ENCODE measurements around the gene SERINC5. TPM values are rescaled to one million over a fixed set of nuclear protein-coding genes. Genes with fewer than 3 reads are reported as not detected.

The SERINC5 gene
- total and polyA plus RNA-seq, 2 donors (not counting 3 experiments of a cell fraction or from before 2014, with no cell fraction given), result 3.2 to 10.1 TPM

- dilution Hi-C loops (cut with MboI; ENCODE audit: extremely low pct_ligation_motif_present, low sequenced_read_pairs), result no loop called here
- H3K36me3 ChIP-seq (ENCODE audit: control insufficient read depth in 2 of 2, extremely low read depth in 1 of 2, insufficient read depth in 2 of 2, low read length in 2 of 2), result no peaks in the 10 kb centered on the region
- no peak overlapping the region for H3K4me2 ChIP-seq (ENCODE audit: insufficient read depth, low read length)
- H3K27me3 ChIP-seq (ENCODE audit: control insufficient read depth in 2 of 2, insufficient read depth in 2 of 2, low read length in 2 of 2), result no peaks in the 10 kb centered on the region
- intact Hi-C loops (cut with micrococcal nuclease), result no loop called here
- H3K79me2 ChIP-seq (ENCODE audit: control insufficient read depth, insufficient read depth, low read length), result no peaks in the 10 kb centered on the region
- no peak overlapping the region for H3K27ac ChIP-seq (ENCODE audit: insufficient read depth, low read depth, low read length)
- no peak overlapping the region for H3K9ac ChIP-seq (replicated peaks; ENCODE audit: extremely low read depth, insufficient read depth, low read length)
- no peaks in the 10 kb centered on the region for H4K20me1 ChIP-seq (replicated peaks; ENCODE audit: control insufficient read depth, extremely low read depth, insufficient read depth, low read length)
- FAIRE-seq (no peak), DNase-seq (ENCODE audit: low read depth, low spot score) (no peak)
- H3K9me3 ChIP-seq (replicated peaks; ENCODE audit: control insufficient read depth, insufficient read depth, low read length), result no peaks in the 10 kb centered on the region
- BruUV-seq (replicated peaks), result no TSS peak
- TF ChIP-seq GATA2 (IDR thresholded peaks at IDR 0.05; ENCODE audit: insufficient read depth, insufficient read length, low read depth, low read length) (no peak), JUN (IDR thresholded peaks at IDR 0.05; ENCODE audit: borderline replicate concordance, insufficient read depth, insufficient read length, low read depth) (no peak), POLR2AphosphoS5 (IDR thresholded peaks at IDR 0.05; ENCODE audit: insufficient read depth, low read depth, low read length) (no peak), EZH2 (IDR thresholded peaks at IDR 0.05; ENCODE audit: borderline replicate concordance, low read depth, low read length, severe bottlenecking) (no peak), MAX (IDR thresholded peaks at IDR 0.05; ENCODE audit: insufficient read depth, insufficient read length) (no peak), FOS (IDR thresholded peaks at IDR 0.05; ENCODE audit: borderline replicate concordance, insufficient read depth, low read length) (no peak), CTCF (IDR thresholded peaks at IDR 0.05; ENCODE audit: extremely low read depth in 1 of 2, insufficient read depth in 1 of 2, low read depth in 1 of 2, low read length in 2 of 2) (no peak), POLR2A (IDR thresholded peaks at IDR 0.05; ENCODE audit: low read depth, low read length) (no peak)
- no peaks in the 10 kb centered on the region for H3K4me1 ChIP-seq (ENCODE audit: control insufficient read depth, extremely low read depth, insufficient read depth, low read length)
- H3K4me3 ChIP-seq (replicated peaks in 1 of 3; ENCODE audit: insufficient read depth in 1 of 3, low read depth in 1 of 3, low read length in 3 of 3), result no peak overlapping the region
- no peak overlapping the region for H2AFZ ChIP-seq (ENCODE audit: low read depth, low read length)
- POLR2A ChIA-PET, result no interaction called here
- CTCF ChIA-PET, result interaction anchor here (1.4 to 3.8 kb wide), 2 partner anchors 30 to 185 kb away, joined by 4 to 41 read pairs; no protein-coding TSS in a partner anchor
- no peaks in the 10 kb centered on the region for H3K9me1 ChIP-seq (replicated peaks; ENCODE audit: control insufficient read depth, extremely low read depth, insufficient read depth, low read length)
Measured at GRCh38 chr5:80277191-80277590, 21.3 kb upstream of the SERINC5 start.

Data from endothelial cell of umbilical vein (primary cell).